ENCODE measurements around the gene CAMK1D.

Gene CAMK1D

GRCh38 chr10:12733271-12733670 lies 383.9 kb downstream of the CAMK1D start:
- Histone ChIP-seq H3K79me2 (ENCODE audit: low read length) (no peaks in the 10 kb centered on the region), H3K4me2 (ENCODE audit: low read depth, low read length) (no peak overlapping the region), H3K4me3 (ENCODE audit: low read length) (no peak overlapping the region), H4K20me1 (ENCODE audit: insufficient read depth, low read length) (no peaks in the 10 kb centered on the region), H3K36me3 (replicated peaks; ENCODE audit: insufficient read depth, low read length) (no peaks in the 10 kb centered on the region), H3K9me2 (replicated peaks; ENCODE audit: insufficient read depth, low read length) (no peaks in the 10 kb centered on the region), H3K9me3 (replicated peaks; ENCODE audit: insufficient read depth, low read length) (no peaks in the 10 kb centered on the region), H3K9ac (ENCODE audit: low read length) (no peak overlapping the region), H3K27ac (ENCODE audit: low read length) (no peak overlapping the region), H3K4me1 (ENCODE audit: low read length) (0 out of 2 replicates have a peak, but pooled peaks cover 4% of the 10 kb centered on the region), H3F3A (ENCODE audit: insufficient read depth, low read length) (no peaks in the 10 kb centered on the region), H2AFZ (ENCODE audit: low read length) (no peak overlapping the region), H3K27me3 (replicated peaks; ENCODE audit: insufficient read depth, low read length) (no peaks in the 10 kb centered on the region)
- DNase-seq = no peak
- TF ChIP-seq EZH2 (optimal IDR thresholded peaks at IDR 0.05; ENCODE audit: low read depth, low read length) = no peak
- TF ChIP-seq CTCF (IDR thresholded peaks at IDR 0.05; ENCODE audit: low read length) = no peak
- TF ChIP-seq EZH2phosphoT487 (IDR thresholded peaks at IDR 0.05; ENCODE audit: low read length) = no peak

DNA sequence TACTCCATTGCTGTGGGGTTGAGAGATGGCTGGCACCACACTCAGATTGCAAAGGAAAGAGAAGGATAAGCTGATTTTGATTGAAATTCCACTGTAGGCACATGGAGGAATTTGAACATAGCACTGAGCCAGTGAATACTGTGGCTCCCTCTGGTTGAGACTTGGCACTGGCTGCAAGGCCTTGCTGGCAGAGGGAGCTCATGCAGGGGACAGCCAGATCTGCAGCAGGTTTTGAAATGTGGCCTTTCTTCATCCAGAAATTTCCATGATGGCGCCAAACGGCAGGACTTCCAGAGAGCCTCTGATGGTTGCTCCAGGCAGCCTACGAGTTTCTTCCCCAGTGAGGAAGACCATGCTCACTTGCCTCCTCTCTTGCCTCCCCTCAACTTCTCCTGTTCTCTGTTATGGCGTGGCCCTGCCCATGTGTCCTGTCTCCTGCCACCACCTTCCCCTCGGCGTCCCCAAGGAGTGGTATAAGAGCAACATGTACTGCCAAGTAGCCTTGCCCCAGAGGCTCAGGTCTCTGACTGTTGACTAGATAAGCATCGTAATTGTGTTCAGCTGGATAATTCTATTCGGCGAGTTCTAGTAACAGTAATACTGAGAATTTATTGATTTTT lies 386.6 kb downstream of the CAMK1D start:
- H3K27me3 ChIP-seq (replicated peaks; ENCODE audit: insufficient read depth, low read length) = no peaks in the 10 kb centered on the region
- H4K20me1 ChIP-seq (ENCODE audit: insufficient read depth, low read length) = no peaks in the 10 kb centered on the region
- H3K9me3 ChIP-seq (replicated peaks; ENCODE audit: insufficient read depth, low read length) = no peaks in the 10 kb centered on the region
- no peak overlapping the region for H3K4me3 ChIP-seq (ENCODE audit: low read length)
- H3K36me3 ChIP-seq (replicated peaks; ENCODE audit: insufficient read depth, low read length) = no peaks in the 10 kb centered on the region
- H3K9me2 ChIP-seq (replicated peaks; ENCODE audit: insufficient read depth, low read length) = no peaks in the 10 kb centered on the region
- no peaks in the 10 kb centered on the region for H3F3A ChIP-seq (ENCODE audit: insufficient read depth, low read length)
- H3K27ac ChIP-seq (ENCODE audit: low read length) = no peak overlapping the region
- no peak for DNase-seq
- H3K9ac ChIP-seq (ENCODE audit: low read length) = no peak overlapping the region
- H3K4me2 ChIP-seq (ENCODE audit: low read depth, low read length) = no peak overlapping the region
- H3K4me1 ChIP-seq (ENCODE audit: low read length) = no peaks in the 10 kb centered on the region
- no peaks in the 10 kb centered on the region for H3K79me2 ChIP-seq (ENCODE audit: low read length)
- TF ChIP-seq EZH2phosphoT487 (IDR thresholded peaks at IDR 0.05; ENCODE audit: low read length) (no peak), EZH2 (optimal IDR thresholded peaks at IDR 0.05; ENCODE audit: low read depth, low read length) (no peak), CTCF (IDR thresholded peaks at IDR 0.05; ENCODE audit: low read length) (no peak)
- H2AFZ ChIP-seq (ENCODE audit: low read length) = no peak overlapping the region

DNA sequence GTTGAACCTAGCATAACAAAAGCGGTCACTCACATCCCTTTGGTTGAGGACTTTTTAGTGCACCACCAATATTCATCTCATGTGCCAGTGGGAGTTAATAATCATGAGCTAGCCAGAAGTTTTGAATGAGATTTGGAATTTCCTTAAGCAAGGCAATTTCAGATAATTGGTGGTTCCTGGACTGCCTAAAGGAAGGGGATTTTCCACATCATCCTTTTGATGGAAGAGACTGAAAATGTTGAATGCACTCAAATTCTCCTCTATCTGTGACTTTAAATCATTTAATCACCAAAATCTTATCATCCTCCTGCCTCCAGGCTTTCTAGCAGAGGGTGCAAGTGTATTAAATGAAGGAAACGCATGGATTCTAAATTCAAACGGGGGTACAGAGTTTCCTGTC lies 391.5 kb downstream of the CAMK1D start:
- Histone ChIP-seq H3K36me3 (replicated peaks; ENCODE audit: insufficient read depth, low read length) (no peaks in the 10 kb centered on the region), H3K79me2 (ENCODE audit: low read length) (no peaks in the 10 kb centered on the region)
- TF ChIP-seq EZH2phosphoT487 (IDR thresholded peaks at IDR 0.05; ENCODE audit: low read length) (no peak), CTCF (IDR thresholded peaks at IDR 0.05; ENCODE audit: low read length) (no peak), EZH2 (optimal IDR thresholded peaks at IDR 0.05; ENCODE audit: low read depth, low read length) (no peak)

More for the DNA sequence above, 391.5 kb downstream of the CAMK1D start:
- Histone ChIP-seq H3K27ac (ENCODE audit: low read length) (no peak overlapping the region), H3K4me2 (ENCODE audit: low read depth, low read length) (no peak overlapping the region), H3K9me3 (replicated peaks; ENCODE audit: insufficient read depth, low read length) (no peaks in the 10 kb centered on the region), H3K4me1 (ENCODE audit: low read length) (no peaks in the 10 kb centered on the region), H3K4me3 (ENCODE audit: low read length) (no peak overlapping the region), H3K27me3 (replicated peaks; ENCODE audit: insufficient read depth, low read length) (no peaks in the 10 kb centered on the region), H3K9ac (ENCODE audit: low read length) (no peak overlapping the region), H3F3A (ENCODE audit: insufficient read depth, low read length) (no peaks in the 10 kb centered on the region), H2AFZ (ENCODE audit: low read length) (no peak overlapping the region), H3K9me2 (replicated peaks; ENCODE audit: insufficient read depth, low read length) (no peaks in the 10 kb centered on the region), H4K20me1 (ENCODE audit: insufficient read depth, low read length) (no peaks in the 10 kb centered on the region)
- no peak for DNase-seq
